Measurements from ENCODE around the gene RAD9A. TPM values are rescaled to one million over a fixed set of nuclear protein-coding genes. Genes with fewer than 3 reads are reported as not detected.

The RAD9A gene
- total and polyA plus RNA-seq, 9 of the 15 experiments (the other 6 are each of a cell fraction or from before 2014, with no cell fraction given) = 1.4 to 41.2 (median 16.1) TPM

- ChIA-PET POLR2A (interaction anchor here (1.2 to 3.0 kb wide), 3 partner anchors 9 to 21 kb away, joined by 3 to 10 read pairs (median 5); no protein-coding TSS in a partner anchor), CTCF (ENCODE audit: low intra/inter-chr PET ratio) (interaction anchor here (4.1 kb wide), 1 partner anchor 15 kb away, joined by 21 read pairs; no protein-coding TSS in a partner anchor)
- Histone ChIP-seq H3K27ac (ENCODE audit: extremely low read depth, low read depth, low read length) (peak overlapping the region; percentile 95), H2AFZ (ENCODE audit: low read depth, low read length) (peak overlapping the region; percentile 62), H3K27me3 (ENCODE audit: control insufficient read depth in 2 of 2, insufficient read depth in 2 of 2, low read length in 2 of 2) (no peaks in the 10 kb centered on the region), H3K9ac (ENCODE audit: insufficient read depth in 1 of 2, low read depth in 2 of 2, low read length in 2 of 2) (peak overlapping the region; percentile 90 to 95; a peak in 3 of 4 replicates), H3K9me1 (ENCODE audit: control insufficient read depth, insufficient read depth, low read length) (no peaks in the 10 kb centered on the region), H3K4me3 (peak overlapping the region; percentile 96), H3K36me3 (ENCODE audit: control insufficient read depth, insufficient read depth, low read length) (no peaks in the 10 kb centered on the region), H3K4me2 (ENCODE audit: insufficient read depth, low read length) (peak overlapping the region; percentile 79), H4K20me1 (replicated peaks; ENCODE audit: control insufficient read depth, insufficient read depth, low read length) (no peaks in the 10 kb centered on the region), H3K4me1 (replicated peaks in 1 of 2; ENCODE audit: control insufficient read depth in 2 of 2, insufficient read depth in 2 of 2, low read length in 2 of 2) (peaks cover 52 to 69% of the 10 kb centered on the region in 2 experiments), H3K9me3 (replicated peaks; ENCODE audit: control insufficient read depth, insufficient read depth, low read depth, low read length) (no peaks in the 10 kb centered on the region), H3K79me2 (ENCODE audit: control insufficient read depth, insufficient read depth, low read length) (peaks cover 39% of the 10 kb centered on the region; the same call in 2 of the 3 replicates)
- intact Hi-C loops (cut with micrococcal nuclease) (no loop called here), in situ Hi-C loops (cut with MboI) (no loop called here)
- BruUV-seq (replicated peaks) = no TSS peak
- FAIRE-seq (no peak), DNase-seq (ENCODE audit: extremely low read depth in 1 of 4, low spot score in 3 of 4) (peak; percentile 67 to 89 (median 83)), ATAC-seq (peak; percentile 5)
- WGBS (ENCODE audit: insufficient coverage, low coverage, missing lambda C conversion rate) = 4% methylated on average over 25 of the region's 78 CpGs
- TF ChIP-seq, protein P1, sequence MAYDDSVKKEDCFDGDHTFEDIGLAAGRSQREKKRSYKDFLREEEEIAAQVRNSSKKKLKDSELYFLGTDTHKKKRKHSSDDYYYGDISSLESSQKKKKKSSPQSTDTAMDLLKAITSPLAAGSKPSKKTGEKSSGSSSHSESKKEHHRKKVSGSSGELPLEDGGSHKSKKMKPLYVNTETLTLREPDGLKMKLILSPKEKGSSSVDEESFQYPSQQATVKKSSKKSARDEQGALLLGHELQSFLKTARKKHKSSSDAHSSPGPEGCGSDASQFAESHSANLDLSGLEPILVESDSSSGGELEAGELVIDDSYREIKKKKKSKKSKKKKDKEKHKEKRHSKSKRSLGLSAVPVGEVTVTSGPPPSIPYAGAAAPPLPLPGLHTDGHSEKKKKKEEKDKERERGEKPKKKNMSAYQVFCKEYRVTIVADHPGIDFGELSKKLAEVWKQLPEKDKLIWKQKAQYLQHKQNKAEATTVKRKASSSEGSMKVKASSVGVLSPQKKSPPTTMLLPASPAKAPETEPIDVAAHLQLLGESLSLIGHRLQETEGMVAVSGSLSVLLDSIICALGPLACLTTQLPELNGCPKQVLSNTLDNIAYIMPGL (CRISPR knock-in tag; IDR thresholded peaks at IDR 0.05) = 0 out of 2 replicates have a peak, but pooled peaks have one; percentile 31
- TF ChIP-seq ZNF121 (CRISPR knock-in tag; conservative IDR thresholded peaks at IDR 0.05) = no peak
- TF ChIP-seq EWSR1 (IDR thresholded peaks at IDR 0.05; ENCODE audit: borderline replicate concordance, low read depth, partially characterized antibody) = no peak
- TF ChIP-seq ZNF217 (CRISPR knock-in tag; IDR thresholded peaks at IDR 0.05) = no peak
- no peak for TF ChIP-seq ZNF224 (CRISPR knock-in tag; IDR thresholded peaks at IDR 0.05)
- TF ChIP-seq ZNF24 (IDR thresholded peaks at IDR 0.05) = no peak
- no peak for TF ChIP-seq DACH1 (IDR thresholded peaks at IDR 0.05; ENCODE audit: partially characterized antibody)
- TF ChIP-seq HIVEP1 (CRISPR knock-in tag; IDR thresholded peaks at IDR 0.05) = no peak
- TF ChIP-seq RBFOX2 (IDR thresholded peaks at IDR 0.05; ENCODE audit: low read depth, low read length) = no peak
- TF ChIP-seq ADNP (tag; IDR thresholded peaks at IDR 0.05) = no peak
- no peak for TF ChIP-seq MNT (conservative IDR thresholded peaks at IDR 0.05)
- TF ChIP-seq, protein P2, sequence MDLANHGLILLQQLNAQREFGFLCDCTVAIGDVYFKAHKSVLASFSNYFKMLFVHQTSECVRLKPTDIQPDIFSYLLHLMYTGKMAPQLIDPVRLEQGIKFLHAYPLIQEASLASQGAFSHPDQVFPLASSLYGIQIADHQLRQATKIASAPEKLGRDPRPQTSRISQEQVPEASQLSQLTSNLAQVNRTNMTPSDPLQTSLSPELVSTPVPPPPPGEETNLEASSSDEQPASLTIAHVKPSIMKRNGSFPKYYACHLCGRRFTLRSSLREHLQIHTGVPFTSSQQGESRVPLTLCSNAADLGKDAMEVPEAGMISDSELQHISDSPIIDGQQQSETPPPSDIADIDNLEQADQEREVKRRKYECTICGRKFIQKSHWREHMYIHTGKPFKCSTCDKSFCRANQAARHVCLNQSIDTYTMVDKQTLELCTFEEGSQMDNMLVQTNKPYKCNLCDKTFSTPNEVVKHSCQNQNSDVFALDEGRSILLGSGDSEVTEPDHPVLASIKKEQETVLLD (IDR thresholded peaks at IDR 0.05) = no peak
- TF ChIP-seq, protein P3, sequence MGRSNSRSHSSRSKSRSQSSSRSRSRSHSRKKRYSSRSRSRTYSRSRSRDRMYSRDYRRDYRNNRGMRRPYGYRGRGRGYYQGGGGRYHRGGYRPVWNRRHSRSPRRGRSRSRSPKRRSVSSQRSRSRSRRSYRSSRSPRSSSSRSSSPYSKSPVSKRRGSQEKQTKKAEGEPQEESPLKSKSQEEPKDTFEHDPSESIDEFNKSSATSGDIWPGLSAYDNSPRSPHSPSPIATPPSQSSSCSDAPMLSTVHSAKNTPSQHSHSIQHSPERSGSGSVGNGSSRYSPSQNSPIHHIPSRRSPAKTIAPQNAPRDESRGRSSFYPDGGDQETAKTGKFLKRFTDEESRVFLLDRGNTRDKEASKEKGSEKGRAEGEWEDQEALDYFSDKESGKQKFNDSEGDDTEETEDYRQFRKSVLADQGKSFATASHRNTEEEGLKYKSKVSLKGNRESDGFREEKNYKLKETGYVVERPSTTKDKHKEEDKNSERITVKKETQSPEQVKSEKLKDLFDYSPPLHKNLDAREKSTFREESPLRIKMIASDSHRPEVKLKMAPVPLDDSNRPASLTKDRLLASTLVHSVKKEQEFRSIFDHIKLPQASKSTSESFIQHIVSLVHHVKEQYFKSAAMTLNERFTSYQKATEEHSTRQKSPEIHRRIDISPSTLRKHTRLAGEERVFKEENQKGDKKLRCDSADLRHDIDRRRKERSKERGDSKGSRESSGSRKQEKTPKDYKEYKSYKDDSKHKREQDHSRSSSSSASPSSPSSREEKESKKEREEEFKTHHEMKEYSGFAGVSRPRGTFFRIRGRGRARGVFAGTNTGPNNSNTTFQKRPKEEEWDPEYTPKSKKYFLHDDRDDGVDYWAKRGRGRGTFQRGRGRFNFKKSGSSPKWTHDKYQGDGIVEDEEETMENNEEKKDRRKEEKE (IDR thresholded peaks at IDR 0.05; ENCODE audit: borderline replicate concordance in 1 of 2, control insufficient read depth in 1 of 2, low read depth in 2 of 2, low read length in 1 of 2) = no peak
- no peak for TF ChIP-seq SETDB1 (IDR thresholded peaks at IDR 0.05; ENCODE audit: low read length)
Measured at GRCh38 chr11:67372321-67372992, 19.3 kb upstream of the RAD9A start.
